ENCODE measurements around the gene CRTC2.
"Not testable (repeated sequence)": the region's sequence is repeated elsewhere in the genome, so short reads cannot be mapped to it uniquely, and the experiment has no call there.

CRTC2 gene

GRCh38 chr1:153919876-153920852 is 38.2 kb downstream of the CRTC2 start:
- H3K27ac ChIP-seq (ENCODE audit: insufficient read depth in 1 of 2, low read depth in 1 of 2, low read length in 2 of 2, poor library complexity in 1 of 2, severe bottlenecking in 2 of 2): peak overlapping the region; percentile 33 to 84
- H3K27me3 ChIP-seq (replicated peaks in 2 of 5; ENCODE audit: control insufficient read depth in 4 of 5, insufficient read depth in 5 of 5, low read length in 4 of 5): no peaks in the 10 kb centered on the region
- peak; percentile 50 to 78 (median 78) for DNase-seq
- H3K9me3 ChIP-seq (ENCODE audit: control extremely low read depth in 1 of 5, control insufficient read depth in 4 of 5, insufficient read depth in 2 of 5, low read depth in 1 of 5, low read length in 4 of 5): no peaks in the 10 kb centered on the region
- H3K4me1 ChIP-seq (ENCODE audit: control extremely low read depth in 1 of 4, control insufficient read depth in 4 of 4, insufficient read depth in 4 of 4, low read length in 3 of 4): peaks cover 32 to 53% (median 47%) of the 10 kb centered on the region in 4 experiments
- POLR2A ChIA-PET: interaction anchor here (0.8 to 1.3 kb wide), 2 partner anchors 25 to 26 kb away, joined by 3 to 5 read pairs; partner anchors contain the start of gene DENND4B
- peak overlapping the region in 6 of 7 experiments; percentile 43 to 98 (median 88) for H3K4me3 ChIP-seq (ENCODE audit: control insufficient read depth in 1 of 7, extremely low read depth in 1 of 7, insufficient read depth in 4 of 7, low read depth in 2 of 7, low read length in 6 of 7)
- H3K36me3 ChIP-seq (ENCODE audit: control insufficient read depth in 4 of 4, insufficient read depth in 4 of 4, low read length in 3 of 4): peaks cover 3 to 20% (median 3%) of the 10 kb centered on the region in 4 experiments
- WGBS (ENCODE audit: insufficient coverage): 63% methylated on average over 3 of the region's 4 CpGs
- CTCF ChIA-PET: interaction anchor here (1.0 to 6.4 kb wide), 17 partner anchors 9 to 122 kb away, joined by 3 to 37 read pairs (median 5); no protein-coding TSS in a partner anchor

DNA sequence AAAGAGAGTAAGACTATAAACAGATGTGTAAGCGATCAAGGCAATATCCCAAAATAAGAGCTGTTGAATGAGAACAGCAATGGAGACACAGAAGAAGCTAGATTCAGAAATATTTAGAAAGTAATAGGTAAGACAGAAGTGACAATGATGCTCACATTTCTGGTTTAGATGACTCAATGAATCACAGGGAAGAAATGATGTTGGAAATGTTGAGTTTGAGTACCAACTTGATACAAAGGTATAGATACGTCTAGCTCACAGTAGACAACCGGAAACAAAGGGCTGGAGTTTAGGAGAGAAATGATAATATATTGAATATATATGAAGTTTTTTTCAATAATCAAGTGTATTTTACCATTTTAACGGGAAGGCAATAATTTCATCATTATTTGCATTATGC is 42.1 kb downstream of the CRTC2 start:
- H3K4me1 ChIP-seq (ENCODE audit: control extremely low read depth in 1 of 4, control insufficient read depth in 4 of 4, insufficient read depth in 4 of 4, low read length in 3 of 4): peaks cover 23 to 35% (median 30%) of the 10 kb centered on the region in 4 experiments
- H3K4me3 ChIP-seq (ENCODE audit: control insufficient read depth in 1 of 7, extremely low read depth in 1 of 7, insufficient read depth in 4 of 7, low read depth in 2 of 7, low read length in 6 of 7): no peak overlapping the region
- ChIA-PET CTCF (interaction anchor here (1.2 to 2.0 kb wide), 5 partner anchors 9 to 93 kb away, joined by 3 to 6 read pairs (median 4); partner anchors contain the start of gene RAB13), POLR2A (no interaction called here)
- peaks cover 3 to 26% (median 4%) of the 10 kb centered on the region in 4 experiments for H3K36me3 ChIP-seq (ENCODE audit: control insufficient read depth in 4 of 4, insufficient read depth in 4 of 4, low read length in 3 of 4)
- H3K9me3 ChIP-seq (ENCODE audit: control extremely low read depth in 1 of 5, control insufficient read depth in 4 of 5, insufficient read depth in 2 of 5, low read depth in 1 of 5, low read length in 4 of 5): no peaks in the 10 kb centered on the region
- no peak overlapping the region for H3K27ac ChIP-seq (ENCODE audit: insufficient read depth in 1 of 2, low read depth in 1 of 2, low read length in 2 of 2, poor library complexity in 1 of 2, severe bottlenecking in 2 of 2)
- DNase-seq: no peak
- no peaks in the 10 kb centered on the region for H3K27me3 ChIP-seq (replicated peaks in 2 of 5; ENCODE audit: control insufficient read depth in 4 of 5, insufficient read depth in 5 of 5, low read length in 4 of 5)
- WGBS (ENCODE audit: insufficient coverage): 100% methylated on average over 1 of the region's 4 CpGs

DNA sequence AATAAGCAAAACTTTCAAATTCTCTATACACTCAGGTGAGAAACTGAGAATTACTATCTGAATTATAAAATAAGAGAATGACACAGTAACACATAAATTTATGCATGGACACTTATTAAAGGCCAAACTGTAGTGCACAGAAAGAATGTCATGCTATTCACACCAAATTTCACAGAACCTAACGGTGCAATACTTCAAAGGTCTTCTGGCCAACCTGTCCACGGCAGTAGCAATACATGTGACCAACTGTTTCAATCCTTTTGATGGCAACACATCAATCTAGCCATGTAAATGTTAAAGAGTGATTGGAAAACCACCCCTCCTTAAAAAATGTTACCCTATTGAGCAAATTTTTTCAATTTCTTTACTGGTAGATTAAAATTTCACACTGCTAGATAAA is 46.1 kb downstream of the CRTC2 start:
- POLR2A ChIA-PET: no interaction called here
- CTCF ChIA-PET: interaction anchor here (2.4 kb wide), 1 partner anchor 91 kb away, joined by 7 read pairs; no protein-coding TSS in a partner anchor
- H3K4me3 ChIP-seq (ENCODE audit: control insufficient read depth in 1 of 7, extremely low read depth in 1 of 7, insufficient read depth in 4 of 7, low read depth in 2 of 7, low read length in 6 of 7): no peak overlapping the region
- no peaks in the 10 kb centered on the region for H3K4me1 ChIP-seq (ENCODE audit: control extremely low read depth in 1 of 4, control insufficient read depth in 4 of 4, insufficient read depth in 4 of 4, low read length in 3 of 4)
- 100% methylated on average over 1 of the region's 2 CpGs for WGBS (ENCODE audit: insufficient coverage)
- H3K27ac ChIP-seq (ENCODE audit: insufficient read depth in 1 of 2, low read depth in 1 of 2, low read length in 2 of 2, poor library complexity in 1 of 2, severe bottlenecking in 2 of 2): no peak overlapping the region
- H3K27me3 ChIP-seq (replicated peaks in 2 of 5; ENCODE audit: control insufficient read depth in 4 of 5, insufficient read depth in 5 of 5, low read length in 4 of 5): no peaks in the 10 kb centered on the region
- no peak for DNase-seq
- no peaks in the 10 kb centered on the region for H3K9me3 ChIP-seq (ENCODE audit: control extremely low read depth in 1 of 5, control insufficient read depth in 4 of 5, insufficient read depth in 2 of 5, low read depth in 1 of 5, low read length in 4 of 5)
- H3K36me3 ChIP-seq (ENCODE audit: control insufficient read depth in 4 of 4, insufficient read depth in 4 of 4, low read length in 3 of 4): peaks cover 0 to 10% (median 5%) of the 10 kb centered on the region in 4 experiments

DNA sequence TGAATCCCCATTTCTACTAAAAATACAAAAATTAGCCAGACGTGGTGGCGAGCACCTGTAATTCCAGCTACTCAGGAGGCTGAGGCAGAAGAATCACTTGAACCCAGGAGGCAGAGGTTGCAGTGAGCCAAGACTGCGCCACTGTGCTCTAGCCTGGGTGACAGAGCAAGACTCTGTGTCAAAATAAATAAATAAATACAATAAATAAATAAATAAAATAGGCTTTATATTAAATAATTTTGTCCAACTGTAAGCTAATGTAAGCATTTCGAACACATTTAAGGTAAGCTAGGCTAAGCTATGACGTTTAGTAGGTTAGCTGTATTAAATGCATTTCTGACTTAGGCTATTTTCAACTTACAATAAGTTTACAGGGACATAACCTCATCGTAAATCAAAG is 47.9 kb downstream of the CRTC2 start:
- DNase-seq; H3K9me3 ChIP-seq (ENCODE audit: control extremely low read depth in 1 of 5, control insufficient read depth in 4 of 5, insufficient read depth in 2 of 5, low read depth in 1 of 5, low read length in 4 of 5); H3K27me3 ChIP-seq (replicated peaks in 2 of 5; ENCODE audit: control insufficient read depth in 4 of 5, insufficient read depth in 5 of 5, low read length in 4 of 5); H3K4me1 ChIP-seq (ENCODE audit: control extremely low read depth in 1 of 4, control insufficient read depth in 4 of 4, insufficient read depth in 4 of 4, low read length in 3 of 4); POLR2A ChIA-PET; H3K27ac ChIP-seq (ENCODE audit: insufficient read depth in 1 of 2, low read depth in 1 of 2, low read length in 2 of 2, poor library complexity in 1 of 2, severe bottlenecking in 2 of 2); H3K4me3 ChIP-seq (ENCODE audit: control insufficient read depth in 1 of 7, extremely low read depth in 1 of 7, insufficient read depth in 4 of 7, low read depth in 2 of 7, low read length in 6 of 7): not testable (repeated sequence)
- WGBS (ENCODE audit: insufficient coverage): 80% methylated on average over 1 of the region's 6 CpGs
- CTCF ChIA-PET: interaction anchor here (0.9 to 2.4 kb wide), 9 partner anchors 9 to 89 kb away, joined by 3 to 7 read pairs (median 3); no protein-coding TSS in a partner anchor
- peaks cover 0 to 10% (median 8%) of the 10 kb centered on the region in 4 experiments for H3K36me3 ChIP-seq (ENCODE audit: control insufficient read depth in 4 of 4, insufficient read depth in 4 of 4, low read length in 3 of 4)

DNA sequence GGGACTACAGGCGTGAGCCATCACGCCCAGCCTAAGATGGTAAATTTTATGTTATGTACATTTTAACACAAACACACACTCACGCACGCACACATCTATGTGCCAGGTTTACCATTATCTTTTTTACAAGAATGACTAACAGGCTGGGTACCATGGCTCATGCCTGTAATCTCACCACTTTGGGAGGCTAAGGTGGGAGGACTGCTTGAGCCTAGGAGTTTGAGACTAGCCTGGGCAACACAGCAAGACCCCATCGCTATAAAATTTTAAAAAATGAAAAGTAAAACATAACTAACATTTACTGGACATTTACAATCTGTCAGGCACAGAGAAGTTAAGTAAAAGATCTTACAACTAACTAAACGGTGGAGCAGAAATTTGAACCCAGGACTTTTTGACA is 50.3 kb downstream of the CRTC2 start:
- WGBS (ENCODE audit: insufficient coverage): 100% methylated on average over 2 of the region's 6 CpGs
- Histone ChIP-seq H3K4me1 (ENCODE audit: control extremely low read depth in 1 of 4, control insufficient read depth in 4 of 4, insufficient read depth in 4 of 4, low read length in 3 of 4) (no peaks in the 10 kb centered on the region), H3K36me3 (ENCODE audit: control insufficient read depth in 4 of 4, insufficient read depth in 4 of 4, low read length in 3 of 4) (peaks cover 0 to 13% (median 6%) of the 10 kb centered on the region in 4 experiments), H3K9me3 (ENCODE audit: control extremely low read depth in 1 of 5, control insufficient read depth in 4 of 5, insufficient read depth in 2 of 5, low read depth in 1 of 5, low read length in 4 of 5) (no peaks in the 10 kb centered on the region), H3K4me3 (ENCODE audit: control insufficient read depth in 1 of 7, extremely low read depth in 1 of 7, insufficient read depth in 4 of 7, low read depth in 2 of 7, low read length in 6 of 7) (no peak overlapping the region), H3K27ac (ENCODE audit: insufficient read depth in 1 of 2, low read depth in 1 of 2, low read length in 2 of 2, poor library complexity in 1 of 2, severe bottlenecking in 2 of 2) (no peak overlapping the region), H3K27me3 (replicated peaks in 2 of 5; ENCODE audit: control insufficient read depth in 4 of 5, insufficient read depth in 5 of 5, low read length in 4 of 5) (no peaks in the 10 kb centered on the region)
- ChIA-PET POLR2A (no interaction called here), CTCF (interaction anchor here (0.6 to 1.0 kb wide), 2 partner anchors 9 to 793 kb away, joined by 4 read pairs; no protein-coding TSS in a partner anchor)
- no peak for DNase-seq

GRCh38 chr1:153907134-153907533 is 51.3 kb downstream of the CRTC2 start:
- H3K27me3 ChIP-seq (replicated peaks in 2 of 5; ENCODE audit: control insufficient read depth in 4 of 5, insufficient read depth in 5 of 5, low read length in 4 of 5): no peaks in the 10 kb centered on the region
- CTCF ChIA-PET: interaction anchor here (1.0 kb wide), 1 partner anchor 10 kb away, joined by 4 read pairs; no protein-coding TSS in a partner anchor
- no peaks in the 10 kb centered on the region for H3K4me1 ChIP-seq (ENCODE audit: control extremely low read depth in 1 of 4, control insufficient read depth in 4 of 4, insufficient read depth in 4 of 4, low read length in 3 of 4)
- H3K9me3 ChIP-seq (ENCODE audit: control extremely low read depth in 1 of 5, control insufficient read depth in 4 of 5, insufficient read depth in 2 of 5, low read depth in 1 of 5, low read length in 4 of 5): no peaks in the 10 kb centered on the region
- no peak for DNase-seq
- no peak overlapping the region for H3K27ac ChIP-seq (ENCODE audit: insufficient read depth in 1 of 2, low read depth in 1 of 2, low read length in 2 of 2, poor library complexity in 1 of 2, severe bottlenecking in 2 of 2)
- peaks cover 0 to 13% (median 6%) of the 10 kb centered on the region in 4 experiments for H3K36me3 ChIP-seq (ENCODE audit: control insufficient read depth in 4 of 4, insufficient read depth in 4 of 4, low read length in 3 of 4)
- H3K4me3 ChIP-seq (ENCODE audit: control insufficient read depth in 1 of 7, extremely low read depth in 1 of 7, insufficient read depth in 4 of 7, low read depth in 2 of 7, low read length in 6 of 7): no peak overlapping the region
- WGBS (ENCODE audit: insufficient coverage): no CpG with 5 or more reads among the region's 6 CpGs
- POLR2A ChIA-PET: no interaction called here

DNA sequence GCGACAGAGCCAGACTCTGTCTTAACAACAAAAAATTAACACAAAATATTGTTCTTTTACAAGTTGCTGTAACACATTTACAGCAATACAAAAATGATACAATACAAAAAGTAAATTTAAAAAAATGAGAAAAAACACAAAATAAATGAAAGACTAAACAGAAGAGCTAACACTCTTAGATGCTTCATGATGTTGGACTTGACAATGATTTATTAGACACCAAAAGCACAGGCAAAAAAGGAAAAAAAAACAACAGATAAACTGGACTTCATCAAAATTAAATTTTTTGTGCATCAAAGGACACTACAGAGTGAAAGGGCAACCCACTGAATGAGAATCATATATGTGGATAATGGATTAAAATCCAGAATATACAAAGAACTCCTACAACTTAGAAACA is 52.0 kb downstream of the CRTC2 start:
- H3K27me3 ChIP-seq (replicated peaks in 2 of 5; ENCODE audit: control insufficient read depth in 4 of 5, insufficient read depth in 5 of 5, low read length in 4 of 5): no peaks in the 10 kb centered on the region
- no CpG with 5 or more reads among the region's 1 CpG for whole genome bisulfite sequencing (ENCODE audit: insufficient coverage)
- no peak overlapping the region for H3K4me3 ChIP-seq (ENCODE audit: control insufficient read depth in 1 of 7, extremely low read depth in 1 of 7, insufficient read depth in 4 of 7, low read depth in 2 of 7, low read length in 6 of 7)
- H3K36me3 ChIP-seq (ENCODE audit: control insufficient read depth in 4 of 4, insufficient read depth in 4 of 4, low read length in 3 of 4): peaks cover 0 to 13% (median 6%) of the 10 kb centered on the region in 4 experiments
- POLR2A ChIA-PET: no interaction called here
- no peaks in the 10 kb centered on the region for H3K9me3 ChIP-seq (ENCODE audit: control extremely low read depth in 1 of 5, control insufficient read depth in 4 of 5, insufficient read depth in 2 of 5, low read depth in 1 of 5, low read length in 4 of 5)
- no peak overlapping the region for H3K27ac ChIP-seq (ENCODE audit: insufficient read depth in 1 of 2, low read depth in 1 of 2, low read length in 2 of 2, poor library complexity in 1 of 2, severe bottlenecking in 2 of 2)
- DNase-seq: no peak
- CTCF ChIA-PET: no interaction called here
- no peaks in the 10 kb centered on the region for H3K4me1 ChIP-seq (ENCODE audit: control extremely low read depth in 1 of 4, control insufficient read depth in 4 of 4, insufficient read depth in 4 of 4, low read length in 3 of 4)
